ENCODE measurements around the gene C18orf63. TPM values are rescaled to one million over a fixed set of nuclear protein-coding genes. Genes with fewer than 3 reads are reported as not detected.

C18orf63 gene
- total and polyA plus RNA-seq, 2 of the 4 experiments (the other 2 are of a cell fraction): not detected

DNA sequence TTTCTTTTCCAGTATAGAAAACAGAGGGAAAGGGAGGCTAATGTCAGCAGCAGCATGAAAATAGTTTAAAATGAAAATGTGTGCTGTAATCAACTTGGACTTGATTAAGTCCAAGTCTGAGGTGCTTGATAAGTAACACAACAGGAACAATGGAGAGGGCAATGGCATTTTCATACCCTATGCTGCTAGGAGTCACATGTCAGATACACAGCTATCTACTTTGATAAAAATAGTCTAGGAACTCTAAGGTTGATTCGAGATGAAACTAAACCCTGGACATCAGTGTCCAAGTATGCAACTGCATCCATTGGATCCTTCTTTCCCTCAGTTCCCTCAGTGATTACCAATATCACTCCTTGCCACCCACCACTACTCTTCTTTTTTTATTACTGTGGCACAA lies 4.6 kb upstream of the C18orf63 start:
- DNase-seq (no peak), ATAC-seq (ENCODE audit: low read depth) (no peak)
- Histone ChIP-seq H2AFZ (replicated peaks; ENCODE audit: low read length, poor library complexity) (no peak overlapping the region), H3K4me1 (ENCODE audit: control insufficient read depth, insufficient read depth, low read length) (no peaks in the 10 kb centered on the region), H2BK20ac (ENCODE audit: low read depth, low read length) (no peak overlapping the region), H2BK15ac (ENCODE audit: low read depth, low read length) (no peak overlapping the region), H3K79me1 (ENCODE audit: low read depth in 1 of 2, low read length in 2 of 2) (no peaks in the 10 kb centered on the region), H3K36me3 (ENCODE audit: control insufficient read depth, insufficient read depth, low read length) (no peaks in the 10 kb centered on the region), H3K23ac (ENCODE audit: low read depth, low read length) (no peak overlapping the region), H3K14ac (replicated peaks; ENCODE audit: low read depth, low read length) (no peak overlapping the region), H3K27ac (ENCODE audit: insufficient read depth, low read length) (no peak overlapping the region), H4K8ac (ENCODE audit: low read depth in 2 of 2, low read length in 2 of 2) (no peak overlapping the region), H2AK9ac (replicated peaks; ENCODE audit: low read depth, low read length, poor library complexity) (no peak overlapping the region), H2BK5ac (ENCODE audit: low read depth, low read length, poor library complexity, severe bottlenecking) (no peak overlapping the region), H3K9me1 (ENCODE audit: insufficient read depth, low read length) (no peaks in the 10 kb centered on the region; the same call in 1 of the 2 replicates), H3K4me3 (ENCODE audit: insufficient read depth, low read depth, low read length) (no peak overlapping the region), H3K9ac (ENCODE audit: low read depth, low read length) (no peak overlapping the region), H4K5ac (ENCODE audit: low read depth, low read length) (no peak overlapping the region), H3K4me2 (ENCODE audit: low read depth, low read length) (no peak overlapping the region), H2BK120ac (ENCODE audit: low read depth, low read length) (no peak overlapping the region), H3K18ac (ENCODE audit: low read depth, low read length) (no peak overlapping the region), H3K4ac (ENCODE audit: low read depth, low read length) (no peak overlapping the region), H3K27me3 (ENCODE audit: control insufficient read depth, insufficient read depth, low read length) (peaks cover 2% of the 10 kb centered on the region; the same call in 1 of the 2 replicates), H3K9me3 (ENCODE audit: control insufficient read depth, insufficient read depth, low read length) (no peaks in the 10 kb centered on the region; the same call in 1 of the 2 replicates), H4K91ac (ENCODE audit: insufficient read depth, low read depth, low read length) (no peak overlapping the region), H3K56ac (ENCODE audit: extremely low read depth, insufficient read depth, low read length) (no peak overlapping the region), H4K20me1 (ENCODE audit: insufficient read depth, low read length) (no peaks in the 10 kb centered on the region), H2AK5ac (ENCODE audit: low read depth, low read length) (no peak overlapping the region)
- ChIA-PET CTCF (interaction anchor here (1.1 to 1.9 kb wide), 4 partner anchors 12 to 31 kb away, joined by 3 to 8 read pairs (median 6); no protein-coding TSS in a partner anchor), POLR2A (ENCODE audit: unreplicated experiment) (no interaction called here)
- no CpG with 5 or more reads among the region's 1 CpG for WGBS, 2 experiments (ENCODE audit: extremely low coverage in 2 of 2, insufficient read length in 1 of 2)
- dilution Hi-C loops (cut with HindIII; ENCODE audit: low sequenced_read_pairs, unreplicated experiment): no loop called here
- no peak for TF ChIP-seq MXI1 (IDR thresholded peaks at IDR 0.05; ENCODE audit: borderline replicate concordance, low read depth, low read length)
- TF ChIP-seq MAZ (IDR thresholded peaks at IDR 0.05; ENCODE audit: borderline replicate concordance, low read depth, low read length): no peak
- no peak for TF ChIP-seq CHD1 (IDR thresholded peaks at IDR 0.05; ENCODE audit: low read depth, low read length)
- TF ChIP-seq, protein P1, sequence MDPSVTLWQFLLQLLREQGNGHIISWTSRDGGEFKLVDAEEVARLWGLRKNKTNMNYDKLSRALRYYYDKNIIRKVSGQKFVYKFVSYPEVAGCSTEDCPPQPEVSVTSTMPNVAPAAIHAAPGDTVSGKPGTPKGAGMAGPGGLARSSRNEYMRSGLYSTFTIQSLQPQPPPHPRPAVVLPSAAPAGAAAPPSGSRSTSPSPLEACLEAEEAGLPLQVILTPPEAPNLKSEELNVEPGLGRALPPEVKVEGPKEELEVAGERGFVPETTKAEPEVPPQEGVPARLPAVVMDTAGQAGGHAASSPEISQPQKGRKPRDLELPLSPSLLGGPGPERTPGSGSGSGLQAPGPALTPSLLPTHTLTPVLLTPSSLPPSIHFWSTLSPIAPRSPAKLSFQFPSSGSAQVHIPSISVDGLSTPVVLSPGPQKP (IDR thresholded peaks at IDR 0.05; ENCODE audit: borderline replicate concordance, low read depth, low read length): no peak
- no peak for TF ChIP-seq NFE2L2 (IDR thresholded peaks at IDR 0.05; ENCODE audit: low read depth, low read length)
- TF ChIP-seq POLR2A (IDR thresholded peaks at IDR 0.05; ENCODE audit: low read depth, low read length): no peak
- no peak for TF ChIP-seq FOS (IDR thresholded peaks at IDR 0.05; ENCODE audit: low read depth, low read length)
- no peak for TF ChIP-seq BHLHE40 (IDR thresholded peaks at IDR 0.05; ENCODE audit: low read depth, low read length)
- TF ChIP-seq, protein P2, sequence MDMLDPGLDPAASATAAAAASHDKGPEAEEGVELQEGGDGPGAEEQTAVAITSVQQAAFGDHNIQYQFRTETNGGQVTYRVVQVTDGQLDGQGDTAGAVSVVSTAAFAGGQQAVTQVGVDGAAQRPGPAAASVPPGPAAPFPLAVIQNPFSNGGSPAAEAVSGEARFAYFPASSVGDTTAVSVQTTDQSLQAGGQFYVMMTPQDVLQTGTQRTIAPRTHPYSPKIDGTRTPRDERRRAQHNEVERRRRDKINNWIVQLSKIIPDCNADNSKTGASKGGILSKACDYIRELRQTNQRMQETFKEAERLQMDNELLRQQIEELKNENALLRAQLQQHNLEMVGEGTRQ (IDR thresholded peaks at IDR 0.05; ENCODE audit: low read depth, low read length): no peak
- TF ChIP-seq RAD21 (IDR thresholded peaks at IDR 0.05; ENCODE audit: low read length): no peak
- no peak for TF ChIP-seq CEBPB (IDR thresholded peaks at IDR 0.05; ENCODE audit: low read depth, low read length)
- intact Hi-C loops (cut with micrococcal nuclease): no loop called here
- in situ Hi-C loops (cut with MboI; ENCODE audit: low sequenced_read_pairs): no loop called here
- no TSS peak for BruUV-seq (replicated peaks)

Data from IMR-90 (cell line).